Activated T-cell treated with anti-CD3 and anti-CD28 coated beads for 48 hours (primary cell): ENCODE measurements around the gene MAP3K15.

Experiments used
- DNase-seq: peaks from one replicate; pipeline ENCODE4 v3.0.0-alpha.2; 2020; ENCODE audit warnings: low read depth

MAP3K15 gene

GRCh38 chrX:19343085-19343534 lies 172.2 kb downstream of the MAP3K15 start:
- no peak for DNase-seq

DNA sequence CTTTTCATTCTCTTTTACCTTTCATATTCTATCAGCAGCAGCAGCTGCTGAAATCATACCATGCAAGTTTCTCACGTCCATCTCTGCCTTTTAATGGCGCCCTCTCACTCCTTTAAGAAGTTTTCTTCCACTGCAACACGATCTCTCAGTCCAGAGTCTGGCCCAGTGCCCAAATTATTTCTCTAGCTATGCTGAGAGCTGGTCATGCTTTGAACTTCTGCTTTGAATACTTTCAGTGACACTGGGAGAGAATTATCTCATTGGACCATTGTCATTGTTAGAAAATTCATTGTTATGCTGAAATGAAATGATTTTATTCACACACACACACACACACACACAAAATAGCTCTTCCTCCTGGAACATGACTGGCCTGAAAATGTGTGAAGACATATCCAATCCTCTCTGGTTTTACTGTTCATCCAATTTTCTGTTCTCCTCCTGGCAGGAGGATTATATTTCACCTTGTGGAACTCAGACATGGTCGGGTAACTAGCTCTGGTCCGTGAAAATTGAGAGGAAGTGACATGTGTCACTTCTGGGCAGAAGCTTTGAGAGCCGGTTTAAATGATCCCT lies 172.9 kb downstream of the MAP3K15 start:
- no peak for DNase-seq

- no peak for DNase-seq
These were observed 180.2 kb downstream of the MAP3K15 start for GRCh38 chrX:19334945-19335626.

DNA sequence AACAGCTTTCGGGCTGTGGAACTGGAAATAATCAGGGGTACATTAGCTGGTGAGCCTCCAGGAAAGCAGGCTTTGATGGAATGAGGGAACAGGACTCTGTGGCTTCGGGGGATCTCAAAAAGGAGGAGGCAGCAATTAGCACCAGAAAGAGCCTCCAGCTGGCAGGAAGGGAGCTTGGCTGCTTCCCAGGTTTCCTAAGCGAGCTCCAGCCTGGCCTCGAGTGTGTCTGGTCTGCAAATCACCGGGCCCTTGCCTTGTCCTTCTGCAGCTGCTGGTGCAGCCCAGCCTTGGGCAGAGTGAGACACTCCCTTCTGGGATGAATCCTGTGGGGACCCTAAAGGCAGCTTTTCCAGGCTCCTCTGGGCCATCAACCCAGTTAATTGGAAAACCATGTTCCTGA lies 182.3 kb downstream of the MAP3K15 start:
- no peak for DNase-seq

GRCh38 chrX:19331831-19332230 lies 183.5 kb downstream of the MAP3K15 start:
- no peak for DNase-seq

DNA sequence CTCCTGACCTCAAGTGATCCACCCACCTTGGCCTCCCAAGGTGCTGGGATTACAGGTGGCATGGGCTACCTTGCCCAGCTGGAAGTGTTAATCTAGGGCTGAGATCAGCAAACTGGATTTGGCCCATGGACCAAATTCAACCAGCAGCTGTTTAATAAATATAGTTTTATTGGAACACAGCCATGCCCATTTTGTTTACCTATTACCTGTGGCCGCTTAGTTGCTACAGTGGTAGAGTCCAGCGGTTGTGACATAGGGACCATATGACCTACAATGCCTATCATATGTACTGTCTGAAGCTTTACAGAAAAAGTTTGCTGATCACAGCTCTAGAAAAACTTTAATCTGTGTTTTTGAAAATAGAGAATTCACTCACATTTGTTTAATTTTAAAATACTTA lies 188.7 kb downstream of the MAP3K15 start:
- no peak for DNase-seq
